GM19467 (cell line): ENCODE data around the gene FHL1.
"Not testable (repeated sequence)": the region's sequence is repeated elsewhere in the genome, so short reads cannot be mapped to it uniquely, and the experiment has no call there.

ENCODE experiments used
- ATAC-seq: cut with Tn5 transposase; IDR thresholded peaks from one replicate; pipeline ENCODE4 v1.9.1; 2021; ENCODE audit warnings: mild to moderate bottlenecking, moderate library complexity; ENCODE audit not compliant: unreplicated experiment

FHL1 gene

GRCh38 chrX:136147315-136147901 lies at the start of gene FHL1:
Gene FHL1, plus strand, starts transcription at chrX:136147533.
- ATAC-seq = no peak

- ATAC-seq = no peak
Measured at GRCh38 chrX:136097871-136098805, 49.2 kb upstream of the FHL1 start.

- ATAC-seq = no peak
Measured at GRCh38 chrX:136104936-136105335, 42.4 kb upstream of the FHL1 start.

GRCh38 chrX:136106920-136107528 lies 40.3 kb upstream of the FHL1 start:
- no peak for ATAC-seq

- not testable (repeated sequence) for ATAC-seq
Measured at GRCh38 chrX:136108905-136109304, 38.4 kb upstream of the FHL1 start.

- ATAC-seq = no peak
Measured at GRCh38 chrX:136112286-136112685, 35.0 kb upstream of the FHL1 start.

GRCh38 chrX:136112778-136113177 lies 34.6 kb upstream of the FHL1 start:
- ATAC-seq = no peak

GRCh38 chrX:136115126-136115903 lies 32.0 kb upstream of the FHL1 start:
- ATAC-seq = no peak

- no peak for ATAC-seq
Measured at GRCh38 chrX:136115904-136116297, 31.4 kb upstream of the FHL1 start.

GRCh38 chrX:136121788-136122187 lies 25.5 kb upstream of the FHL1 start:
- ATAC-seq = no peak

- no peak for ATAC-seq
Measured at GRCh38 chrX:136122207-136122606, 25.1 kb upstream of the FHL1 start.

GRCh38 chrX:136125106-136125505 lies 22.2 kb upstream of the FHL1 start:
- ATAC-seq = no peak

- no peak for ATAC-seq
Measured at GRCh38 chrX:136126371-136126770, 21.0 kb upstream of the FHL1 start.

- ATAC-seq = no peak
Measured at GRCh38 chrX:136126872-136127406, 20.4 kb upstream of the FHL1 start.

- no peak for ATAC-seq
Measured at GRCh38 chrX:136128743-136129142, 18.6 kb upstream of the FHL1 start.

- no peak for ATAC-seq
Measured at GRCh38 chrX:136130931-136131833, 16.2 kb upstream of the FHL1 start.

GRCh38 chrX:136138939-136139338 lies 8.4 kb upstream of the FHL1 start:
- no peak for ATAC-seq

- no peak for ATAC-seq
Measured at GRCh38 chrX:136141569-136141968, 5.8 kb upstream of the FHL1 start.

GRCh38 chrX:136142592-136142991 lies 4.7 kb upstream of the FHL1 start:
- ATAC-seq = no peak

- ATAC-seq = no peak
Measured at GRCh38 chrX:136143711-136144110, 3.6 kb upstream of the FHL1 start.
